NCI-H510A (cell line): ENCODE data around the gene FOXP2.

Experiments used
- DNase-seq: peaks from one replicate; lab custom pipeline; 2025; lab: John Stamatoyannopoulos, UW

Gene FOXP2

GRCh38 chr7:114715907-114716306 is 301.3 kb downstream of the FOXP2 start:
- no peak for DNase-seq

GRCh38 chr7:114718861-114719260 is 304.2 kb downstream of the FOXP2 start:
- no peak for DNase-seq

GRCh38 chr7:114720725-114721124 is 306.1 kb downstream of the FOXP2 start:
- no peak for DNase-seq

GRCh38 chr7:114722562-114722961 is 307.9 kb downstream of the FOXP2 start:
- no peak for DNase-seq

GRCh38 chr7:114723308-114723707 is 308.7 kb downstream of the FOXP2 start:
- no peak for DNase-seq

- DNase-seq = no peak
Measured at GRCh38 chr7:114740095-114740494, 325.5 kb downstream of the FOXP2 start.

GRCh38 chr7:114740941-114741340 is 326.3 kb downstream of the FOXP2 start:
- no peak for DNase-seq

- DNase-seq = no peak
Measured at GRCh38 chr7:114741911-114742310, 327.3 kb downstream of the FOXP2 start.
